Endodermal cell (in vitro differentiated cells): ENCODE measurements around the gene PLEKHG5. TPM values are rescaled to one million over a fixed set of nuclear protein-coding genes. Genes with fewer than 3 reads are reported as not detected.

Experiments used
- DNase-seq: peaks from one replicate; pipeline ENCODE4 v3.0.0-alpha.2; 2017
- H3K27ac ChIP-seq: 2 replicates; pipeline ENCODE4 v1.5.1; 2013; ENCODE audit warnings: mild to moderate bottlenecking, low read depth, low read length, moderate library complexity
- H3K27me3 ChIP-seq: 2 replicates; pipeline ENCODE4 v1.6.1; 2013; ENCODE audit warnings: mild to moderate bottlenecking, low read length, moderate library complexity; ENCODE audit not compliant: insufficient read depth, control insufficient read depth, poor library complexity, severe bottlenecking
- H3K36me3 ChIP-seq: 2 replicates; pipeline ENCODE4 v1.7.0; 2013; ENCODE audit warnings: mild to moderate bottlenecking, low read length, moderate library complexity; ENCODE audit not compliant: control insufficient read depth, insufficient read depth
- H3K4me1 ChIP-seq: one replicate; pipeline ENCODE4 v1.7.0; 2013; ENCODE audit warnings: low read length; ENCODE audit not compliant: control insufficient read depth, insufficient read depth
- H3K4me3 ChIP-seq: 2 replicates; pipeline ENCODE4 v1.5.1; 2013; ENCODE audit warnings: mild to moderate bottlenecking, low read length, moderate library complexity
- H3K9ac ChIP-seq: 2 replicates; pipeline ENCODE4 v1.6.1; 2013; ENCODE audit warnings: mild to moderate bottlenecking, low read length, moderate library complexity; ENCODE audit not compliant: poor library complexity, severe bottlenecking; ENCODE audit errors: extremely low read depth
- H3K9me3 ChIP-seq: 2 replicates; pipeline ENCODE4 v1.6.1; 2013; ENCODE audit warnings: mild to moderate bottlenecking, low read length, moderate library complexity; ENCODE audit not compliant: control insufficient read depth
- H3K27ac Mint-ChIP-seq: 2 replicates; pipeline ENCODE4 v1.8.0; 2020; ENCODE audit warnings: mixed read lengths
- H3K27me3 Mint-ChIP-seq: 2 replicates; pipeline ENCODE4 v1.8.0; 2021; ENCODE audit warnings: mild to moderate bottlenecking, mixed read lengths; ENCODE audit not compliant: insufficient read depth
- H3K36me3 Mint-ChIP-seq: 2 replicates; pipeline ENCODE4 v1.8.0; 2020; ENCODE audit warnings: low read depth, mixed read lengths
- H3K4me1 Mint-ChIP-seq: 2 replicates; pipeline ENCODE4 v1.8.0; 2020; ENCODE audit warnings: mixed read lengths
- H3K4me3 Mint-ChIP-seq: 2 replicates; pipeline ENCODE4 v1.8.0; 2020; ENCODE audit warnings: mild to moderate bottlenecking, moderate library complexity, mixed read lengths
- H3K9me3 Mint-ChIP-seq: 2 replicates; pipeline ENCODE4 v1.8.0; 2020; ENCODE audit warnings: mild to moderate bottlenecking, mixed read lengths
- WGBS, 2 experiments: methylation state at CpG; one replicate each; pipeline versions ENCODE4 v1.1.5 to v1.1.7; 2013; ENCODE audit warnings: missing lambda C conversion rate in 2 of 2, mixed read lengths in 1 of 2; ENCODE audit not compliant: insufficient coverage in 1 of 2, insufficient read length in 1 of 2; 5-methylcytosine and 5-hydroxymethylcytosine counted together
- total RNA-seq, 2 donors: library from RNA; stranded (reverse); fragmentation: NEBNext Ultra II Directional in 1 of 2; extraction: Animal tissue kit (Norgen Biotek cat#: 25700) in 1 of 2; gene quantifications; 2 replicates in 1 of 2; 3 replicates in 1 of 2; pipeline ENCODE4 v1.2.1, GENCODE V29; 2021
- TF ChIP-seq, protein P1 (sequence below): fragments of 200-600 bp; sonication (generic); conservative IDR thresholded peaks from 2 replicates; pipeline ENCODE4 v1.5.0; 2021; ENCODE audit warnings: antibody characterized with exemption, mild to moderate bottlenecking

PLEKHG5 gene
- total RNA-seq, 2 donors from 2014 or later: 32.6 to 38.8 TPM

DNA sequence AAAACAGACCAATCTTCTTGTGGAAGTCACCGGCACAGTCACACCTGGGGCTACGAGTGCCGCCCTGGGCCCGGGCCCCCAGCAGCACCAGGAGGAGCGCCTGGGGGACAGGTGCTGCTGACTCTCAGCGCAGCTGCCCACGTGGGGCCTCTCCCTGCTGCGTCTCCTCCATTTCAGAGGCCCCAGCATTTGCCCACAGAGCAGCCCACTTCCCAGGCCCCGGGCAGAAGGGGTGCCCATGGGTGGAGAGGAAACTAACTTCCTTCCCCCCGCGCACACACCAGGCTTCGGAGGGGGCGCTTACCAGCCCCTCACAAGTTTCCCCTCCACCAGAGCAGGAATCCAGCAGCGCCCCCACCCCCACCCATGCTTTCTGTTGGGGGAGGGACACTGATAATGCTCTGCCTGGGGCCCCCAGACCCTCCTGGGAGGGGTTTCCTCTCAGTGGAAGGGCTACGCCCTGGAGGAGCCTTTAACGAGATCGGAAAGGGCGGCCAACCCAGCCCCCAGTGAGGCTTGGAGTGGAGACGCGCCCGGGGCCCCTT is 25.9 kb downstream of the PLEKHG5 start:
- Mint-ChIP-seq H3K36me3 (peaks cover 51% of the 10 kb centered on the region), H3K27ac (no peak overlapping the region), H3K4me3 (no peak overlapping the region), H3K9me3 (no peaks in the 10 kb centered on the region), H3K4me1 (peaks cover 2% of the 10 kb centered on the region), H3K27me3 (peaks cover 16% of the 10 kb centered on the region)
- 85 to 89% methylated on average over 16 to 21 of the region's 21 CpGs for whole genome bisulfite sequencing, 2 experiments
- Histone ChIP-seq H3K9me3 (no peaks in the 10 kb centered on the region), H3K36me3 (peaks cover 14% of the 10 kb centered on the region), H3K27ac (no peak overlapping the region), H3K27me3 (no peaks in the 10 kb centered on the region), H3K9ac (no peak overlapping the region), H3K4me1 (no peaks in the 10 kb centered on the region), H3K4me3 (no peak overlapping the region)
- TF ChIP-seq, protein P1, sequence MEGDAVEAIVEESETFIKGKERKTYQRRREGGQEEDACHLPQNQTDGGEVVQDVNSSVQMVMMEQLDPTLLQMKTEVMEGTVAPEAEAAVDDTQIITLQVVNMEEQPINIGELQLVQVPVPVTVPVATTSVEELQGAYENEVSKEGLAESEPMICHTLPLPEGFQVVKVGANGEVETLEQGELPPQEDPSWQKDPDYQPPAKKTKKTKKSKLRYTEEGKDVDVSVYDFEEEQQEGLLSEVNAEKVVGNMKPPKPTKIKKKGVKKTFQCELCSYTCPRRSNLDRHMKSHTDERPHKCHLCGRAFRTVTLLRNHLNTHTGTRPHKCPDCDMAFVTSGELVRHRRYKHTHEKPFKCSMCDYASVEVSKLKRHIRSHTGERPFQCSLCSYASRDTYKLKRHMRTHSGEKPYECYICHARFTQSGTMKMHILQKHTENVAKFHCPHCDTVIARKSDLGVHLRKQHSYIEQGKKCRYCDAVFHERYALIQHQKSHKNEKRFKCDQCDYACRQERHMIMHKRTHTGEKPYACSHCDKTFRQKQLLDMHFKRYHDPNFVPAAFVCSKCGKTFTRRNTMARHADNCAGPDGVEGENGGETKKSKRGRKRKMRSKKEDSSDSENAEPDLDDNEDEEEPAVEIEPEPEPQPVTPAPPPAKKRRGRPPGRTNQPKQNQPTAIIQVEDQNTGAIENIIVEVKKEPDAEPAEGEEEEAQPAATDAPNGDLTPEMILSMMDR: no peak
- DNase-seq: no peak

DNA sequence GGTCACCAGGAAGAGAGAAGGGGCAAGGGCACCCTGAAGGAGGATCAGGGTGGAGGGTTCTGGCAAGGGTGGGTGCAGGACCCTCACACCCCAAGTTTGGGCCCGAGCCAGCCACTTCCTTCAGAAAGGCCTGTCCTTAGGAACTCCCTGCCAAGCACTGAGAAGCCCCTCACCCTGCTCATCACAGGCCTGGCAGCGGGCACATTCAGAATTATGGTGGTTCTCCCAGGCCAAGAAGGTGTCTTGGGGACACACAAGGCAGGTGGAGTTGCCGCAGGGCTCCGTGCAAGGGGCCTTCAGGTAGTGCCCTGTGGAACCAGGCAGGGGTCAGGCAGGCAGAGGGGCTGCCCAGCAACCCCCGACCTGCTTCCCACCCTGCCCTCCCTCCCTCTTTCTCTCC is 26.6 kb downstream of the PLEKHG5 start:
- peaks cover 14% of the 10 kb centered on the region for H3K36me3 ChIP-seq
- no peak overlapping the region for H3K9ac ChIP-seq
- no peak overlapping the region for H3K27ac Mint-ChIP-seq
- H3K4me1 ChIP-seq: no peaks in the 10 kb centered on the region
- H3K36me3 Mint-ChIP-seq: peaks cover 45% of the 10 kb centered on the region
- no peak overlapping the region for H3K4me3 ChIP-seq
- H3K9me3 ChIP-seq: no peaks in the 10 kb centered on the region
- H3K4me1 Mint-ChIP-seq: peaks cover 2% of the 10 kb centered on the region
- no peaks in the 10 kb centered on the region for H3K27me3 ChIP-seq
- 86 to 93% methylated on average over 5 of the region's 5 CpGs for WGBS, 2 experiments
- no peak overlapping the region for H3K4me3 Mint-ChIP-seq
- no peaks in the 10 kb centered on the region for H3K9me3 Mint-ChIP-seq
- TF ChIP-seq, protein P1: no peak
- no peak for DNase-seq
- H3K27me3 Mint-ChIP-seq: peaks cover 16% of the 10 kb centered on the region
- H3K27ac ChIP-seq: no peak overlapping the region

DNA sequence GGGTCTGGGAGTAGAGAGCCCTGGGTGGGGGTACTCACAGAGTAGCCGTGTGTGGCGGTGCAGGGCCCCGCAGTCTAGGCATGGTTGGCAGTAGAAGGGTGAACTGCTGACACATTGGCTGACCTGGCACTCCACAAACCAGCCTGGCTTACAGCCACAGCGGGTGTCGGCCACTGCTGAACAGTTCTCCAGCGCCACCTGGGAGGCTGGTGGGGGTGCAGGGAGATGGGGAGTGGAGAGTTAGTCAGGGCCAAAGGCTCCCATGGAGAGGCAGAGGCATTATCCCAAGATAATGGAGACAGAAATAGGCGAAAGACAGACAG is 27.0 kb downstream of the PLEKHG5 start:
- Mint-ChIP-seq H3K27me3 (peaks cover 17% of the 10 kb centered on the region), H3K4me3 (no peak overlapping the region), H3K9me3 (no peaks in the 10 kb centered on the region), H3K27ac (no peak overlapping the region), H3K4me1 (peaks cover 2% of the 10 kb centered on the region), H3K36me3 (peaks cover 41% of the 10 kb centered on the region)
- H3K36me3 ChIP-seq: peaks cover 10% of the 10 kb centered on the region
- TF ChIP-seq, protein P1: no peak
- H3K9me3 ChIP-seq: no peaks in the 10 kb centered on the region
- no peaks in the 10 kb centered on the region for H3K4me1 ChIP-seq
- peak; percentile 80 for DNase-seq
- 85 to 94% methylated on average over 5 to 7 of the region's 7 CpGs for WGBS, 2 experiments
- H3K27ac ChIP-seq: no peak overlapping the region
- no peak overlapping the region for H3K9ac ChIP-seq
- H3K4me3 ChIP-seq: no peak overlapping the region
- no peaks in the 10 kb centered on the region for H3K27me3 ChIP-seq
